NCI-H460 (cell line): Measurements from ENCODE around the gene LCE3E. TPM values are rescaled to one million over a fixed set of nuclear protein-coding genes. Genes with fewer than 3 reads are reported as not detected.

ENCODE experiments used
- DNase-seq: peaks from one replicate; pipeline ENCODE4 v3.0.0-alpha.2; 2016; ENCODE audit warnings: low read depth; ENCODE audit errors: extremely low read depth
- small RNA-seq, 2 experiments: library from RNA; depleted of rRNA; stranded (forward); fragments of <200 nt; gene quantifications; one replicate each; pipeline ENCODE3, GENCODE V24; 2014
- total RNA-seq: library from RNA; depleted of rRNA; stranded (reverse); fragments of >200 nt; shearing (Covaris generic); gene quantifications from 2 replicates; pipeline ENCODE4 v1.2.3, GENCODE V29; 2014; rRNA removed

The LCE3E gene
- total RNA-seq, 1 experiment from 2014 or later: not detected

DNA sequence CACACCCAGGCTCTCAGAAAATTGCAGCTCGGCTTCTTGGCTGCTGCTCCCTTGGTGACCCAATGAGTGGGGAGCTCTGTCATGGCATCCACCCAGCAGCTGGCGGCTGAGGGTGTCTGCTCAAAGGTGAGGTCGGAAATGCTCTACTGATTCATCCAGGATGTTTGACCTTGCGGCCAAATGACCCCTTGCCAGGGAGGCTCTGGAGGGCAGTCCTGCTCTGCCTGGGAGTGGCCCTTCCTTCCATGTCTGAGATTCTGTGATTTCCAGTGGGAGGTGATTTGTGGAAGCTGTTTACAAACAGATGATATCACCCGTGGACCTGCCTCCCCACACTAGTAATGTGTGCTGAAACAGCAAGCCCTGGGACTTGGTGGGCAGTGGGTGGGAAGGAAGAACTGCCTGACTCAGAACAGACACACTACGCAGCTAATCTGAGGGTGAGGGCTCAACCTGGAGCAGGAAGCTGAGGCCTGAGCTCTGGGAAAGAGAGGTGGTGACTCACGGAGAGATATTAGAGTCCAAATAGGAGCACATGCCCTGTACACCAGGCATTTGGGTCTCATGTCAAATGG, 49.3 kb downstream of the LCE3E start:
- DNase-seq: no peak

DNA sequence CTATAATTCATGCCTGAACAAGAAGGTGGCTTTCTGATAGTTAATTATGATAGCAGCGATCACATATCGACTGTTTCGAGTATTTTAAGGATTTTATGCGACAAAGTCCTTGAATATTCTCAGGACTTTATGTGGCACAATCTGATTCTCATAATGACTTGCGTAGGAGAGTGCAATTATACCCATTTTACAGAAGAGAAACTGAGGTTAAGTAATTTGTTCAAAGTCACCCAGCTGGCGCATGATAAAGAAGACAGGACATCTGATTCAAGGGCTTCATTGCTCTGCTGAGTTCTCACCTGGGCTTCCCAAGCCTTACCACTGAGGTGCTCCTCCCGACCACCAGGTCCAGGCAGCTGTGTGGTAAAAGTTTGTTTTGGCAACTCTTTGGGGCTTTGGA, 50.5 kb downstream of the LCE3E start:
- no peak for DNase-seq

Small RNAs within 50 kb of the gene (small RNA-seq; reads per million reads assigned to genes)
- 0 reads per million in 2 experiments for gene LCE3B

Other genes with a start within 250 kb of the LCE3E start
- gene FLG, start 241.5 kb downstream of the LCE3E start, total RNA-seq: not detected in 2 replicates
- under 0.01 TPM in 1 of 2 replicates, not detected in the other for gene FLG2, start 206.8 kb downstream of the LCE3E start, total RNA-seq
- gene CRNN, start 152.5 kb downstream of the LCE3E start, total RNA-seq: not detected in 2 replicates
- not detected in 2 replicates for gene LCE5A, start 56.0 kb downstream of the LCE3E start, total RNA-seq
- gene CRCT1, start 52.3 kb downstream of the LCE3E start, total RNA-seq: not detected in 2 replicates
- not detected in 2 replicates for gene LCE3D, start 13.7 kb upstream of the LCE3E start, total RNA-seq
- gene LCE3C, start 33.5 kb upstream of the LCE3E start, total RNA-seq: not detected in 2 replicates
- gene LCE3B, start 47.0 kb upstream of the LCE3E start, total RNA-seq: not detected in 2 replicates
- not detected in 2 replicates for gene LCE3A, start 56.3 kb upstream of the LCE3E start, total RNA-seq
- gene LCE2D, start 96.6 kb upstream of the LCE3E start, total RNA-seq: not detected in 2 replicates
- gene LCE2C, start 108.5 kb upstream of the LCE3E start, total RNA-seq: not detected in 2 replicates
- not detected in 2 replicates for gene LCE2B, start 119.3 kb upstream of the LCE3E start, total RNA-seq
- not detected in 2 replicates for gene LCE2A, start 131.6 kb upstream of the LCE3E start, total RNA-seq
- gene LCE4A, start 141.4 kb upstream of the LCE3E start, total RNA-seq: not detected in 2 replicates
- gene KPRP, start 191.2 kb upstream of the LCE3E start, total RNA-seq: not detected in 2 replicates
- gene LCE1F, start 208.4 kb upstream of the LCE3E start, total RNA-seq: not detected in 2 replicates
- not detected in 2 replicates for gene LCE1E, start 219.5 kb upstream of the LCE3E start, total RNA-seq
- gene LCE1D, start 229.9 kb upstream of the LCE3E start, total RNA-seq: not detected in 2 replicates
- gene LCE1C, start 239.9 kb upstream of the LCE3E start, total RNA-seq: not detected in 2 replicates
- not detected in 2 replicates for gene LCE1B, start 245.2 kb upstream of the LCE3E start, total RNA-seq